ENCODE results near the gene FERMT3. TPM values are rescaled to one million over a fixed set of nuclear protein-coding genes. Genes with fewer than 3 reads are reported as not detected.

Gene FERMT3
- polyA plus RNA-seq, 4 donors, result 11.4 to 32.2 (median 23.5) TPM

DNA sequence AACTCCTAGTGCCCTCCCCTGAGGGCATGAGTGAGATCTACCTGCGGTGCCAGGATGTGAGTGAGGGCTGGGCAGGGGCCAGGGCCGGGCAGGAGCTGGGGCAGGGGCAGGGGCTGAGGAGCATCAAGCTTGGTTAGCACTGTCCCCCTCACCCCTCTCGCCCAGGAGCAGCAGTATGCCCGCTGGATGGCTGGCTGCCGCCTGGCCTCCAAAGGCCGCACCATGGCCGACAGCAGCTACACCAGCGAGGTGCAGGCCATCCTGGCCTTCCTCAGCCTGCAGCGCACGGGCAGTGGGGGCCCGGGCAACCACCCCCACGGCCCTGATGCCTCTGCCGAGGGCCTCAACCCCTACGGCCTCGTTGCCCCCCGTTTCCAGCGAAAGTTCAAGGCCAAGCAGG is 13.8 kb downstream of the FERMT3 start:
- H3K27me3 ChIP-seq (ENCODE audit: control insufficient read depth in 3 of 3, insufficient read depth in 3 of 3, low read length in 3 of 3), result no peaks in the 10 kb centered on the region
- H3K36me3 ChIP-seq (ENCODE audit: control insufficient read depth in 3 of 3, insufficient read depth in 2 of 3, low read depth in 1 of 3, low read length in 3 of 3), result peaks cover 4 to 67% (median 6%) of the 10 kb centered on the region in 3 donors
- no peak overlapping the region for H3K27ac ChIP-seq (ENCODE audit: low read depth in 1 of 3, low read length in 2 of 3)
- 88 to 91% (median 91%) methylated on average over 11 to 17 of the region's 17 CpGs for WGBS, 3 donors
- DNase-seq (no peak), FAIRE-seq (no peak)
- H3K4me1 ChIP-seq (ENCODE audit: control insufficient read depth in 3 of 3, insufficient read depth in 2 of 3, low read depth in 1 of 3, low read length in 2 of 3), result peaks cover 0 to 3% (median 1%) of the 10 kb centered on the region in 3 donors
- H3K4me3 ChIP-seq (ENCODE audit: low read depth in 1 of 3, low read length in 3 of 3), result no peak overlapping the region
- H3K9me3 ChIP-seq (ENCODE audit: control insufficient read depth in 2 of 2, insufficient read depth in 1 of 2, low read depth in 1 of 2, low read length in 1 of 2), result no peaks in the 10 kb centered on the region

DNA sequence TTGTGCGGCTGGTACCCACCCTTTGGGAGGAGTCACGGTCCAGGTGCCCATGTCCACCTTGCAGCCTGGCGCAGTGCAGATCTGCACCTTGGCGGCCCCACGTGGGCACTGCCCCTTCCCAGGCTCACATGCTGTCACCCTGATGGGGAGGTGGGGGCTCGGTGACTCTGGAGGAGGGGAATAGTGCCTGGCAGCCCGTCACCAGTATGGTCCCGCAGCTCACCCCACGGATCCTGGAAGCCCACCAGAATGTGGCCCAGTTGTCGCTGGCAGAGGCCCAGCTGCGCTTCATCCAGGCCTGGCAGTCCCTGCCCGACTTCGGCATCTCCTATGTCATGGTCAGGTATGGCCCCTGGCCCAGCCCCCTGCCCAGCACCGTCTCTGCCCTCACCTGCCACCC is 14.3 kb downstream of the FERMT3 start:
- FAIRE-seq, result no peak
- Histone ChIP-seq H3K4me3 (ENCODE audit: low read depth in 1 of 3, low read length in 3 of 3) (no peak overlapping the region), H3K4me1 (ENCODE audit: control insufficient read depth in 3 of 3, insufficient read depth in 2 of 3, low read depth in 1 of 3, low read length in 2 of 3) (peaks cover 0 to 6% (median 1%) of the 10 kb centered on the region in 3 donors), H3K27ac (ENCODE audit: low read depth in 1 of 3, low read length in 2 of 3) (no peak overlapping the region), H3K36me3 (ENCODE audit: control insufficient read depth in 3 of 3, insufficient read depth in 2 of 3, low read depth in 1 of 3, low read length in 3 of 3) (peaks cover 4 to 63% (median 6%) of the 10 kb centered on the region in 3 donors), H3K9me3 (ENCODE audit: control insufficient read depth in 2 of 2, insufficient read depth in 1 of 2, low read depth in 1 of 2, low read length in 1 of 2) (no peaks in the 10 kb centered on the region), H3K27me3 (ENCODE audit: control insufficient read depth in 3 of 3, insufficient read depth in 3 of 3, low read length in 3 of 3) (no peaks in the 10 kb centered on the region)
- DNase-seq, result no peak
- 91 to 92% (median 91%) methylated on average over 12 to 14 of the region's 14 CpGs for WGBS, 3 donors

DNA sequence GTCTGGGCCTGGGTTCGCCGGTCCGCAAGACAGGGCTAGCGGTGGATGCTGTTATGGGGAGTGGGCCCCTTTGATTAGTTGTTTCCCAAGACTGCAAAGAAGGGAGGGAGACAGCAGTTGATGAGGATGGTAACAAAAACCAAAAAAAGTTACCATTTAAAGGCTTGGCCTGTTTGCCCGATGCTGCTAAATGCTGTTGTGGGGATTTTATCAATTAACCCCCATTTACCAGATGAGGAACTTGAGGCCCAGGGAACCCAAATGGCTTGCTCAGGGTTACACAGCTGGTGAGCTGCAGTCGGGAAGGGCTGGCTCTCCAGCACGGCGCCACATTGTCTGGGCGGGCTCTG is 16.1 kb downstream of the FERMT3 start:
- no peak overlapping the region for H3K27ac ChIP-seq (ENCODE audit: low read depth in 1 of 3, low read length in 2 of 3)

DNA sequence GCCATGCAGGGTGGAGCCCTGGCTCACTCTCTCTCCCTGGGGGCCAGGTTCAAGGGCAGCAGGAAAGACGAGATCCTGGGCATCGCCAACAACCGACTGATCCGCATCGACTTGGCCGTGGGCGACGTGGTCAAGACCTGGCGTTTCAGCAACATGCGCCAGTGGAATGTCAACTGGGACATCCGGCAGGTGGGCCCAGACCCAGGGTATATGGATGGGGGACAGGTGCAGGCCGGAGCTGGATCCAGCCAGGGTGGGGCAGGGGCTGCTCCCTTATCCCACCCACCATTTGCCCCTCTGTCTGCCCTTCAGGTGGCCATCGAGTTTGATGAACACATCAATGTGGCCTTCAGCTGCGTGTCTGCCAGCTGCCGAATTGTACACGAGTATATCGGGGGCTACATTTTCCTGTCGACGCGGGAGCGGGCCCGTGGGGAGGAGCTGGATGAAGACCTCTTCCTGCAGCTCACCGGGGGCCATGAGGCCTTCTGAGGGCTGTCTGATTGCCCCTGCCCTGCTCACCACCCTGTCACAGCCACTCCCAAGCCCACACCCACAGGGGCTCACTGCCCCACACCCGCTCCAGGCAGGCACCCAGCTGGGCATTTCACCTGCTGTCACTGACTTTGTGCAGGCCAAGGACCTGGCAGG is 16.6 kb downstream of the FERMT3 start:
- 86 to 88% (median 88%) methylated on average over 24 of the region's 24 CpGs for WGBS, 3 donors
- FAIRE-seq (no peak), DNase-seq (no peak)

More for the DNA sequence above, 16.1 kb downstream of the FERMT3 start:
- H3K9me3 ChIP-seq (ENCODE audit: control insufficient read depth in 2 of 2, insufficient read depth in 1 of 2, low read depth in 1 of 2, low read length in 1 of 2), result no peaks in the 10 kb centered on the region
- H3K27me3 ChIP-seq (ENCODE audit: control insufficient read depth in 3 of 3, insufficient read depth in 3 of 3, low read length in 3 of 3), result no peaks in the 10 kb centered on the region
- no peak for DNase-seq
- peaks cover 4 to 58% (median 6%) of the 10 kb centered on the region in 3 donors for H3K36me3 ChIP-seq (ENCODE audit: control insufficient read depth in 3 of 3, insufficient read depth in 2 of 3, low read depth in 1 of 3, low read length in 3 of 3)
- 80 to 83% (median 81%) methylated on average over 9 of the region's 9 CpGs for WGBS, 3 donors
- FAIRE-seq, result no peak
- no peak overlapping the region for H3K4me3 ChIP-seq (ENCODE audit: low read depth in 1 of 3, low read length in 3 of 3)
- peaks cover 0 to 18% (median 1%) of the 10 kb centered on the region in 3 donors for H3K4me1 ChIP-seq (ENCODE audit: control insufficient read depth in 3 of 3, insufficient read depth in 2 of 3, low read depth in 1 of 3, low read length in 2 of 3)

DNA sequence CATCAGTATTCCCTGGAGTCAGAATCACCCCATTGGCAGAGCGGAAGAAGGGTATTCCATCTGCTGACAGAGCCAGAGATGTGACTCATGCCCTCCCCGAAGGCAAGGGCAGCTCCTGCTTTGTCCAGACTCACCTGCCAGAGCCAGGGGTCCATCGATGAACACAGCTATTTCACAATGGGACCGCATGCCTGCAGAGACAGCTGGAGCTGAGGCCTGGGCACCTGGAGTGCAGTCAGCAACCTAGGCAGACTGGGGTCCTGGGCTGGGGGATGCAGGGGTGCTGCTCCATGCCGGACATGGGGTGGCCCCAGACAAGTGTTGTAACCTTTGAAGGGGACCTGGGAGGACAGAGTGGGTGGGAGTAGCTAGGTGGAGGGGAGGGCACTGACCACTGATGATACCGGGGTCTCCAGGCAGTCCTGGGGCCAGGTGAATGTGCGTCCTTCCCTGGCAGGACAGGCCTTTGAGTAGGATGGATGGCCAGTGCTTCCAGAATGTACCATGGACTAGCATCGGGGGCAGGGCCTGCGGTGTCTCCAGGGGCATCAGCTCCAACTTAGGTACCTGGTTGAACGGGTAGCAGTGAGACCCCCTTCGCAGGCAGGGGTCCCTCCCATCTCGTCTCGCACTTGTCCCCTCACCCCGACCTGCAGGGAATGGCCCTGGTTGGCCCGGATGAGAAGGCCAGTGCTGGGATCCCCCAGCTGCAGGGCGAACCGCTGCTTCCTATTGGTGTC is 17.8 kb downstream of the FERMT3 start:
- Histone ChIP-seq H3K9me3 (ENCODE audit: control insufficient read depth in 2 of 2, insufficient read depth in 1 of 2, low read depth in 1 of 2, low read length in 1 of 2) (no peaks in the 10 kb centered on the region), H3K4me1 (ENCODE audit: control insufficient read depth in 3 of 3, insufficient read depth in 2 of 3, low read depth in 1 of 3, low read length in 2 of 3) (peaks cover 0 to 23% (median 1%) of the 10 kb centered on the region in 3 donors), H3K27ac (ENCODE audit: low read depth in 1 of 3, low read length in 2 of 3) (no peak overlapping the region), H3K36me3 (ENCODE audit: control insufficient read depth in 3 of 3, insufficient read depth in 2 of 3, low read depth in 1 of 3, low read length in 3 of 3) (peaks cover 4 to 45% (median 6%) of the 10 kb centered on the region in 3 donors), H3K27me3 (ENCODE audit: control insufficient read depth in 3 of 3, insufficient read depth in 3 of 3, low read length in 3 of 3) (no peaks in the 10 kb centered on the region), H3K4me3 (ENCODE audit: low read depth in 1 of 3, low read length in 3 of 3) (no peak overlapping the region)
- FAIRE-seq, result no peak
- no peak for DNase-seq
- 88 to 91% (median 90%) methylated on average over 17 of the region's 17 CpGs for WGBS, 3 donors

More for the DNA sequence above, 16.6 kb downstream of the FERMT3 start:
- Histone ChIP-seq H3K27ac (ENCODE audit: low read depth in 1 of 3, low read length in 2 of 3) (peak overlapping the region in 1 of 3 donors; percentile 14), H3K4me1 (ENCODE audit: control insufficient read depth in 3 of 3, insufficient read depth in 2 of 3, low read depth in 1 of 3, low read length in 2 of 3) (peaks cover 0 to 18% (median 1%) of the 10 kb centered on the region in 3 donors), H3K27me3 (ENCODE audit: control insufficient read depth in 3 of 3, insufficient read depth in 3 of 3, low read length in 3 of 3) (no peaks in the 10 kb centered on the region), H3K9me3 (ENCODE audit: control insufficient read depth in 2 of 2, insufficient read depth in 1 of 2, low read depth in 1 of 2, low read length in 1 of 2) (no peaks in the 10 kb centered on the region), H3K36me3 (ENCODE audit: control insufficient read depth in 3 of 3, insufficient read depth in 2 of 3, low read depth in 1 of 3, low read length in 3 of 3) (peaks cover 4 to 56% (median 6%) of the 10 kb centered on the region in 3 donors), H3K4me3 (ENCODE audit: low read depth in 1 of 3, low read length in 3 of 3) (no peak overlapping the region)

DNA sequence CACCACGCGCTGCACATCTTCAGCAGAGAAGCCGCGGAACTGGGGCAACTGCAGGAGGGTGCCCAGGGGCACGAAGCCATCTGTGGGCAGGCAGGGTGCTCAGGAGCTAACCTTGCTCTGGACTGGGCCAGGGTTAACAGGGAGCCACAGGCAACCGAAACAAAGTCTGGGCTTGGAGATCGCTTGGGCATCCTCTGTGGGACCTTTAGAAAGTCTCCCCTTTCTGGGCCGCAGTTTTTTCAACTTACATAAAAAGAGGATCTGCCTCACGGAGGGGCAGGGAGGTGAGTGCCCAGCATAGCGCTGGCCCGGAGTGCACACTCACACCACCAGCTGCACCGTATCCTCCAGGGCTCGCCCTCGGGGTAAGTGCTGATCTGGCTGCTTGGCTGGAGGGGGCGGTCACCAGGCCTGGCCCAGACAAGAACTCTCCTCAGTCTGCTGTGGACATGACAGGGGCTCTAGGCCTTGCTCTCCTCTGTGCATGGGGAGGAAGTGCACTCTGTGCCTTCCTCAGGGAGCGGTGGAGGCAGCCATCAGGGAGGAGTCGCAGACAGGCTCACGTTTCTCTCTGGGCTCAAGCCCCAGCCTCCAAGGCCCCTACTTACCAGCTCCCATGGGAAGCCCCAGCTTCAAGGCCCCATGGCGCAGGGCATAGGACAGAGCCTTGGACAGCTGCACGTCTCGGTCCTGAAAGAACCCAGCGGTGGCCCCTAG is 18.5 kb downstream of the FERMT3 start:
- DNase-seq, result no peak
- H3K27ac ChIP-seq (ENCODE audit: low read depth in 1 of 3, low read length in 2 of 3), result peak overlapping the region; percentile 57 to 82 (median 62)

DNA sequence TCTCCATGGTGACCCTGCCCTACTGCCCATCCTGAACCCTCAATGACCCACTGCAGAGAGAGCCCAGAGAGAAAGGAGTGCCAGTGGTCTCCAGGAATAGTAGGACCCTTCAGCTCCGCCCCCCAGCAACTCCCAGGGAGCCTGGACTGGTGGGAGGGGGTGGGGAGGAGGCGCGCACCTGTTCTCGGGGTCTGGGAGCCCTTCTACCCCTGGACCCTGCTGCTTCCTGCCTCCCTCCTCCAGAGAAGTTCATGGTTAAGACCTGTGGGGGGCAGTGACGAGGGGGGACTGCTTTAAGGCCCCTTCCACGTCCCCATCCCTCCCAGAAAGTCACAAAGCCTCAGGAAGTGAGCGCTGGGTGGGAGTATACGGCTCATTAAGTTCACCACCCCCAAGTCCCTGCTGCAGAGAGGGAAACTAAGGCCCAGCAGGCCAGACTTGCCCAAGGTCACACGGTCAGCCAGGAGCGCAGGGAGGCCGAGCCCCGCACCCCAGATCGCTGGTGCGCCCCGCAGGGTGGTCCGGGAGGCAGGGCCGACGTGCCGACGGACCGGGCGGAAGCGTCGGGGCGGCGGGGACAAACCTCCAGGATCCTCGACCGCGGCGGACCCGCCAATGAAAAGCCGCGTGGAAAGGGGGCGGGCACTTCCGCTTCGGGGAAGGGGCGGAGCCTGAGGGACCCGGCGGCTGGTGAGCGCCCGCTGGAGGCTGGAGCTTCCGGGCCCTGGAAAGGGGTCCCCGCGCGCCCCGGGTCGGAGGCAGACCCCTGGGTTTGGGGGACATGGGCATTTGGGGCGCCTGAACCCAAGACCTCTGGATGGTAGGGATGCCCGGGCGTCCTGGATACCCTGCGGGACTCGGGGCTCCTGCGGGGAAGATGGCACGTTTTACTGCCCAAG is 19.3 kb downstream of the FERMT3 start, which contains the start of the genes NUDT22 and TRPT1:
NUDT22 (plus strand) TSS at position 667 of the 899 bp plus-strand sequence. CDS start 379 bp downstream, outside the sequence.
TRPT1 (minus strand) TSS at position 579 of the 899 bp plus-strand sequence; CDS start at position 253, 326 bp downstream.
- DNase-seq (peak; percentile 91 to 95), FAIRE-seq (no peak)
- Histone ChIP-seq H3K27ac (ENCODE audit: low read depth in 1 of 3, low read length in 2 of 3) (peak within 1 kb of the TSS; percentile 67 to 89 (median 82)), H3K4me1 (ENCODE audit: control insufficient read depth in 3 of 3, insufficient read depth in 2 of 3, low read depth in 1 of 3, low read length in 2 of 3) (peaks cover 0 to 31% (median 3%) of the 10 kb centered on the region in 3 donors), H3K9me3 (ENCODE audit: control insufficient read depth in 2 of 2, insufficient read depth in 1 of 2, low read depth in 1 of 2, low read length in 1 of 2) (no peaks in the 10 kb centered on the region), H3K4me3 (ENCODE audit: low read depth in 1 of 3, low read length in 3 of 3) (peak within 1 kb of the TSS; percentile 59 to 83 (median 73)), H3K36me3 (ENCODE audit: control insufficient read depth in 3 of 3, insufficient read depth in 2 of 3, low read depth in 1 of 3, low read length in 3 of 3) (peaks cover 0 to 30% (median 0%) of the 10 kb centered on the region in 3 donors), H3K27me3 (ENCODE audit: control insufficient read depth in 3 of 3, insufficient read depth in 3 of 3, low read length in 3 of 3) (no peaks in the 10 kb centered on the region)
- 0% methylated on average over 49 to 54 of the region's 54 CpGs for WGBS, 3 donors

More for the DNA sequence above, 18.5 kb downstream of the FERMT3 start:
- Histone ChIP-seq H3K27me3 (ENCODE audit: control insufficient read depth in 3 of 3, insufficient read depth in 3 of 3, low read length in 3 of 3) (no peaks in the 10 kb centered on the region), H3K9me3 (ENCODE audit: control insufficient read depth in 2 of 2, insufficient read depth in 1 of 2, low read depth in 1 of 2, low read length in 1 of 2) (no peaks in the 10 kb centered on the region), H3K36me3 (ENCODE audit: control insufficient read depth in 3 of 3, insufficient read depth in 2 of 3, low read depth in 1 of 3, low read length in 3 of 3) (peaks cover 0 to 38% (median 2%) of the 10 kb centered on the region in 3 donors), H3K4me3 (ENCODE audit: low read depth in 1 of 3, low read length in 3 of 3) (peak overlapping the region in 2 of 3 donors; percentile 73 to 83), H3K4me1 (ENCODE audit: control insufficient read depth in 3 of 3, insufficient read depth in 2 of 3, low read depth in 1 of 3, low read length in 2 of 3) (peaks cover 0 to 30% (median 3%) of the 10 kb centered on the region in 3 donors)
- FAIRE-seq, result no peak
- 59 to 60% (median 59%) methylated on average over 22 of the region's 22 CpGs for WGBS, 3 donors
